ENCODE results near the gene WFIKKN2. TPM values are rescaled to one million over a fixed set of nuclear protein-coding genes. Genes with fewer than 3 reads are reported as not detected.
A peak's percentile ranks its signal among the peaks of the same experiment; 100 is the strongest.

Gene WFIKKN2
- total RNA-seq, 1 experiment from 2014 or later: 0.11 TPM

GRCh38 chr17:50805486-50805885 is 29.9 kb upstream of the WFIKKN2 start:
- Mint-ChIP-seq H3K27me3 (ENCODE audit: low read depth) (no peaks in the 10 kb centered on the region), H3K36me3 (no peaks in the 10 kb centered on the region), H3K9me3 (no peaks in the 10 kb centered on the region), H3K27ac (no peak overlapping the region), H3K4me3 (no peak overlapping the region), H3K4me1 (no peaks in the 10 kb centered on the region)
- DNase-seq (ENCODE audit: low spot score): no peak
- ATAC-seq: no peak
- ChIA-PET POLR2A (no interaction called here), CTCF (interaction anchor here (0.8 to 5.1 kb wide), 13 partner anchors 10 to 151 kb away, joined by 3 to 65 read pairs (median 7); partner anchors contain the start of gene WFIKKN2)
- TF ChIP-seq CREM (CRISPR knock-in tag; IDR thresholded peaks at IDR 0.05) (no peak), ZNF423 (CRISPR knock-in tag; IDR thresholded peaks at IDR 0.05) (no peak), HMGXB4 (CRISPR knock-in tag; IDR thresholded peaks at IDR 0.05) (no peak), RELA (CRISPR knock-in tag; IDR thresholded peaks at IDR 0.05; ENCODE audit: borderline replicate concordance) (no peak), SOX15 (CRISPR knock-in tag; IDR thresholded peaks at IDR 0.05) (no peak), ZNF671 (CRISPR knock-in tag; IDR thresholded peaks at IDR 0.05) (no peak), E2F5 (CRISPR knock-in tag; IDR thresholded peaks at IDR 0.05) (no peak), ZNF121 (CRISPR knock-in tag; IDR thresholded peaks at IDR 0.05) (no peak), PRRX2 (CRISPR knock-in tag; IDR thresholded peaks at IDR 0.05) (no peak), TEAD1 (CRISPR knock-in tag; IDR thresholded peaks at IDR 0.05) (no peak), HMGA2 (CRISPR knock-in tag; IDR thresholded peaks at IDR 0.05) (no peak), STAT6 (CRISPR knock-in tag; conservative IDR thresholded peaks at IDR 0.05; ENCODE audit: low read depth) (no peak), ELF4 (CRISPR knock-in tag; IDR thresholded peaks at IDR 0.05; ENCODE audit: low read depth) (no peak), NFATC4 (CRISPR knock-in tag; IDR thresholded peaks at IDR 0.05) (no peak), FOXJ3 (CRISPR knock-in tag; IDR thresholded peaks at IDR 0.05; ENCODE audit: borderline replicate concordance) (no peak), MYBL2 (CRISPR knock-in tag; IDR thresholded peaks at IDR 0.05) (no peak)

- H3K9me3 Mint-ChIP-seq: no peaks in the 10 kb centered on the region
- CTCF ChIA-PET: interaction anchor here (0.6 to 5.1 kb wide), 22 partner anchors 10 to 151 kb away, joined by 3 to 65 read pairs (median 6); partner anchors contain the start of gene WFIKKN2
- POLR2A ChIA-PET: interaction anchor here (0.7 kb wide), 1 partner anchor 60 kb away, joined by 4 read pairs; the partner anchor contains the start of gene TOB1
- TF ChIP-seq ZNF219 (CRISPR knock-in tag; IDR thresholded peaks at IDR 0.05; ENCODE audit: borderline replicate concordance): no peak
- TF ChIP-seq CTCF (IDR thresholded peaks at IDR 0.05): peak; percentile 43; the same call in 1 of the 2 replicates
- no peaks in the 10 kb centered on the region for H3K27me3 Mint-ChIP-seq (ENCODE audit: low read depth)
- no peaks in the 10 kb centered on the region for H3K36me3 Mint-ChIP-seq
- peak; percentile 81 for ATAC-seq
- H3K4me1 Mint-ChIP-seq: no peaks in the 10 kb centered on the region
- peak; percentile 56 for DNase-seq (ENCODE audit: low spot score)
- H3K4me3 Mint-ChIP-seq: no peak overlapping the region
- H3K27ac Mint-ChIP-seq: no peak overlapping the region
Measured at GRCh38 chr17:50806141-50806643, 29.2 kb upstream of the WFIKKN2 start.
